DOHH2 (cell line): ENCODE measurements around the gene MRPL18.
A peak's percentile ranks its signal among the peaks of the same experiment; 100 is the strongest.

Experiments
- H3F3A ChIP-seq: fragments of 200-600 bp; sonication (generic), shearing (Covaris generic); 2 replicates; pipeline ENCODE4 v1.6.0; 2016; ENCODE audit warnings: antibody characterized with exemption, mild to moderate bottlenecking; ENCODE audit not compliant: control insufficient read depth, insufficient read depth
- H3K27ac ChIP-seq: fragments of 200-600 bp; sonication (generic); 2 replicates; pipeline ENCODE4 v1.5.1; 2014; ENCODE audit warnings: low read depth, mild to moderate bottlenecking, low read length, moderate library complexity
- H3K27me3 ChIP-seq: fragments of 200-600 bp; sonication (generic); 2 replicates; pipeline ENCODE4 v1.6.1; 2014; ENCODE audit warnings: mild to moderate bottlenecking, low read length, mixed read lengths; ENCODE audit not compliant: control insufficient read depth
- H3K36me3 ChIP-seq: fragments of 200-600 bp; sonication (generic); 2 replicates; pipeline ENCODE4 v1.6.1; 2014; ENCODE audit warnings: mild to moderate bottlenecking, low read length, moderate library complexity, mixed read lengths; ENCODE audit not compliant: control insufficient read depth
- H3K4me1 ChIP-seq: fragments of 200-600 bp; sonication (generic); 2 replicates; pipeline ENCODE4 v1.6.1; 2014; ENCODE audit warnings: mild to moderate bottlenecking, low read length, mixed read lengths; ENCODE audit not compliant: control insufficient read depth
- H3K4me2 ChIP-seq: fragments of 200-600 bp; sonication (generic); 2 replicates; pipeline ENCODE4 v1.6.0; 2014; ENCODE audit warnings: mild to moderate bottlenecking, low read length, moderate library complexity
- H3K4me3 ChIP-seq: fragments of 200-600 bp; sonication (generic); 2 replicates; pipeline ENCODE4 v1.5.1; 2014; ENCODE audit warnings: mild to moderate bottlenecking, low read length, mixed read lengths
- H3K79me2 ChIP-seq: fragments of 200-600 bp; sonication (generic); 2 replicates; pipeline ENCODE4 v1.6.1; 2014; ENCODE audit warnings: mild to moderate bottlenecking, low read length, mixed read lengths; ENCODE audit not compliant: control insufficient read depth
- H3K9me2 ChIP-seq: fragments of 200-600 bp; sonication (generic); replicated peaks from 2 replicates; pipeline ENCODE4 v1.6.1; 2014; ENCODE audit warnings: mild to moderate bottlenecking, low read length, mixed read lengths; ENCODE audit not compliant: control insufficient read depth
- H3K9me3 ChIP-seq: fragments of 200-600 bp; sonication (generic); 2 replicates; pipeline ENCODE4 v1.6.1; 2014; ENCODE audit warnings: antibody characterized with exemption, low read length, mixed read lengths; ENCODE audit not compliant: control insufficient read depth, insufficient read depth
- H4K20me1 ChIP-seq: fragments of 200-600 bp; sonication (generic); 2 replicates; pipeline ENCODE4 v1.6.0; 2014; ENCODE audit warnings: low read depth, mild to moderate bottlenecking, antibody characterized with exemption, low read length, moderate library complexity; ENCODE audit not compliant: control insufficient read depth, insufficient read depth
- EZH2phosphoT487 ChIP-seq: fragments of 200-600 bp; sonication (generic); IDR thresholded peaks from 2 replicates; pipeline ENCODE4 v1.6.1; 2017; ENCODE audit warnings: borderline replicate concordance, mild to moderate bottlenecking, antibody characterized with exemption, low read length, moderate library complexity, mixed read lengths
- TF ChIP-seq, protein P1 (sequence below): fragments of 200-600 bp; sonication (generic); IDR thresholded peaks from one replicate; pipeline ENCODE4 v1.5.1; 2014; ENCODE audit warnings: antibody characterized with exemption, mild to moderate bottlenecking, low read depth, low read length; ENCODE audit not compliant: poor library complexity, severe bottlenecking

Gene MRPL18

DNA sequence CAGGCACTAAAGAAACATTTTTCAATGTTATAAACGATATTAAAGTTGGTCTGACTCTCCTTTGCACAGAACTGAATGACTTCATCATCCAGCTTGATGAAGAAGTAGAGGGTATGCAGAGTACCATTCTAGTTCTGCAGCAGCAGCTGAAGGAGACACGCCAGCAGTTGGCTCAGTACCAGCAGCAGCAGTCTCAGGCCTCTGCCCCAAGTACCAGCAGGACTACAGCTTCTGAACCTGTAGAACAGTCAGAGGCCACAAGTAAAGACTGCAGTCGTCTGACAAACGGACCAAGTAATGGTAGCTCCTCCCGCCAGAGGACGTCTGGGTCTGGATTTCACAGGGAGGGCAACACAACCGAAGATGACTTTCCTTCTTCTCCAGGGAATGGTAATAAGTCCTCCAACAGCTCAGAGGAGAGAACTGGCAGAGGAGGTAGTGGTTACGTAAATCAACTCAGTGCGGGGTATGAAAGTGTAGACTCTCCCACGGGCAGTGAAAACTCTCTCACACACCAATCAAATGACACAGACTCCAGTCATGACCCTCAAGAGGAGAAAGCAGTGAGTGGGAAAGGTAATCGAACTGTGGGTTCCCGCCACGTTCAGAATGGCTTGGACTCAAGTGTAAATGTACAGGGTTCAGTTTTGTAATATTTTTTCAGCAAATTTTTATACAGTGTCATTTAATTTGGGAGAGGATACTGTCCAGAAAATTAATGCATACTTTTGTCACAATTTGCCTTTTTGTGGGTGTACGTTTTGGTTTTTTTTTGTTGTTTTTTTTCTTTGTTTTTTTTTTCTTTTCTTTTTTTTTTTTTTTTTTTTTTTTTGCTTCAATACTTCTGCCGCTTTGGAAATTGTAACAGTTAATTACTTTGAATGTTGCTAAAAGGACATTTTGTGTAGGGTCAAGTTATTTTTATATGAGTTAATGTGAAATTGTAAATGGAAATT lies 35.0 kb upstream of the MRPL18 start:
- Histone ChIP-seq H3K79me2 (peaks cover 39% of the 10 kb centered on the region), H3K4me2 (no peak overlapping the region), H3K9me3 (no peaks in the 10 kb centered on the region), H3K27me3 (no peaks in the 10 kb centered on the region), H3F3A (peaks cover 71% of the 10 kb centered on the region), H4K20me1 (no peaks in the 10 kb centered on the region; the same call in 1 of the 2 replicates), H3K36me3 (peaks cover 85% of the 10 kb centered on the region), H3K4me1 (peaks cover 5% of the 10 kb centered on the region), H3K27ac (no peak overlapping the region), H3K9me2 (no peaks in the 10 kb centered on the region), H3K4me3 (no peak overlapping the region)
- no peak for TF ChIP-seq EZH2phosphoT487
- TF ChIP-seq, protein P1, sequence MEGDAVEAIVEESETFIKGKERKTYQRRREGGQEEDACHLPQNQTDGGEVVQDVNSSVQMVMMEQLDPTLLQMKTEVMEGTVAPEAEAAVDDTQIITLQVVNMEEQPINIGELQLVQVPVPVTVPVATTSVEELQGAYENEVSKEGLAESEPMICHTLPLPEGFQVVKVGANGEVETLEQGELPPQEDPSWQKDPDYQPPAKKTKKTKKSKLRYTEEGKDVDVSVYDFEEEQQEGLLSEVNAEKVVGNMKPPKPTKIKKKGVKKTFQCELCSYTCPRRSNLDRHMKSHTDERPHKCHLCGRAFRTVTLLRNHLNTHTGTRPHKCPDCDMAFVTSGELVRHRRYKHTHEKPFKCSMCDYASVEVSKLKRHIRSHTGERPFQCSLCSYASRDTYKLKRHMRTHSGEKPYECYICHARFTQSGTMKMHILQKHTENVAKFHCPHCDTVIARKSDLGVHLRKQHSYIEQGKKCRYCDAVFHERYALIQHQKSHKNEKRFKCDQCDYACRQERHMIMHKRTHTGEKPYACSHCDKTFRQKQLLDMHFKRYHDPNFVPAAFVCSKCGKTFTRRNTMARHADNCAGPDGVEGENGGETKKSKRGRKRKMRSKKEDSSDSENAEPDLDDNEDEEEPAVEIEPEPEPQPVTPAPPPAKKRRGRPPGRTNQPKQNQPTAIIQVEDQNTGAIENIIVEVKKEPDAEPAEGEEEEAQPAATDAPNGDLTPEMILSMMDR: no peak

DNA sequence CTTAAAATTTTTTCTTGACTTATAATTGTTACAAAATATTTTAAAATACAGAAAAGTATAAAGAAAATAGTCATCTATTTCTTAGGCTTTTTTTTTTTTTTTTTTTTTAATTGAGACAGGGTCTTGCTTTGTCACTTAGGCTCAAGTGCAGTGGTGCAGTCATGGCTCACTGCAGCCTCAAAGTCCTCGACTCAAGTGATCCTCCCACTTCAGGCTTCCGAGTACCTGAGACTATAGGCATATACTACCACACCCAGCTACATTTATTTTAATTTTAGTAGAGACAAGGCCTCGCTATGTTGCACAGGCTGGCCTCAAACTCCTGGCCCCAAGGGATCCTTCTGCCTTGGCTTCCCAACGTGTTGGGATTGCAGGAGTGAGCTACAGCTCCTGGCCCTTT lies 33.8 kb upstream of the MRPL18 start:
- no peak overlapping the region for H3K27ac ChIP-seq
- TF ChIP-seq, protein P1: no peak
- no peak for TF ChIP-seq EZH2phosphoT487
- peaks cover 37% of the 10 kb centered on the region for H3K79me2 ChIP-seq
- H3K27me3 ChIP-seq: no peaks in the 10 kb centered on the region
- no peak overlapping the region for H3K4me2 ChIP-seq
- H4K20me1 ChIP-seq: no peaks in the 10 kb centered on the region; the same call in 1 of the 2 replicates
- H3K9me2 ChIP-seq: no peaks in the 10 kb centered on the region
- peaks cover 78% of the 10 kb centered on the region for H3F3A ChIP-seq
- no peaks in the 10 kb centered on the region for H3K9me3 ChIP-seq
- peaks cover 18% of the 10 kb centered on the region for H3K4me1 ChIP-seq
- peaks cover 84% of the 10 kb centered on the region for H3K36me3 ChIP-seq
- no peak overlapping the region for H3K4me3 ChIP-seq

DNA sequence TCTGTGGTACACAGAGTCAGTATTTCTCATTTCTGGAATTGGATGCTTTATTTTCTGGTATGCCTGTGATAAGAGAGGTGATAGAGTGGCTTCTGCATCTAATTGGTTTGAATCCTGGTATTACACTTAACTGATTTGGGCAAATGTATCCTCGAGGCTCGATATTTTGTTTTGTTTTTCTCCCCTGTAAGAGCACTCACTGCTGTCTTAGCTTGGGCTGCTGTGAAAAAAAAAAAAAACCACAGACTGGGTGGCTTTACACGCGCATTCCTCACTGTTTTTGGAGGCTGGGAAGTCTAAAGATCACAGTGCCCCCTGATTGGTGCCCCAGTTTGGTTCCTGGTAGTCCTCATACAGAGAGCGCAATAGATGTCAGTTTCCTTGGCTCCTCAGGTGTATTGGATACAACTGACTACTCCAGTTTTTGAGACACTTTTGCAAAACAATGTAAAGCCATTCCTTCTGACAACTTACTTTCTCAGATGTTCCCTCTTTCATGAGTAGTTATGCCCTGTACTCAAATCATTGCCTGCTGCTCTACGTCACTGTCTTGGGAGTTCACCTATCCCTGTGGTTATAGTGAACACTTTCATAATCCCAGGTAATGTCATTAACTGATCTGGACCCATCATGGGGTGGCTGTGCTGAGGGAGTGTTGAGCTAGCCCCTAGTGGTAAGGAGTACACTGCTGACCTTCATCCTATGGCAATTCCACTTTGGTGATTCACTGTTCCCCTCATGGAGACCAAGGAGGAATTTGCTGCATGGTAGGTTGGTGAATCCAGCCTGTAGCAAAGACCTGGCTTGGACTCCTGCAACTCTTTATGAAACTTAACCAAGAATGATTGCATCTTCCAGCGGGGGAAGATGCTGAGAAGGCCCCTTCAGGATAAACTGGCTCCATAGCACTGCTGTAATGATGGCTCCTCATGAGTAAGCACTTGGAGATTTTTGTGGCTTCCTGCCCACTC lies 32.0 kb upstream of the MRPL18 start:
- Histone ChIP-seq H3F3A (peaks cover 68% of the 10 kb centered on the region), H3K9me2 (no peaks in the 10 kb centered on the region), H4K20me1 (no peaks in the 10 kb centered on the region; the same call in 1 of the 2 replicates), H3K79me2 (peaks cover 40% of the 10 kb centered on the region), H3K4me1 (peaks cover 26% of the 10 kb centered on the region), H3K4me2 (no peak overlapping the region), H3K27me3 (no peaks in the 10 kb centered on the region), H3K36me3 (peaks cover 80% of the 10 kb centered on the region), H3K9me3 (no peaks in the 10 kb centered on the region), H3K27ac (no peak overlapping the region), H3K4me3 (no peak overlapping the region)
- TF ChIP-seq, protein P1: peak; percentile 22
- TF ChIP-seq EZH2phosphoT487: no peak
